ENCODE measurements around the gene DSE.

DSE gene

DNA sequence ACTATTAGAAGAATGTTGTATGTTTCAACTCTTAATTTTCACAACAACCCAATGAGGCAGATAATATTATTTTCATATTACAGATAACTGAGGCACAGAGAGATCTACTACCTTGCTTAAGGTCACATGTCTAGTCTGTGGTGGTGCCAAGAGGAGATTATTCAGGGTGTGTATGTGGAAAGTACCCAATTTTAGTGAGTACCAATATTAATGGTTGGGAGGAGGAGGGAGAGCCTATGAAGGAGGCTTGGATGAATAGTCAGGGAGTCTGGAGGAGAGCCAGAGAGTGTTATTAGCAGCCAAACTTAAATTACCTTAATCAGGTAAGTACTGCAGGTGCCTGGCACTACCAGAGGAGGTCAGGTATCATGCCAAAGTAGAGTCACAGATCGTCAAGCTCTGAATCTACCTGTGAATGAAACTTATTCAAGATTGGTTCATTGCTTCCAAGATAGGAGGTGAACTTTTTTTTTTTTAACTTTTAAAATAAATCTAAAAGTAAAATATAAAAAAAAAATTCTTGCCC is 79.5 kb downstream of the DSE start:
- Histone ChIP-seq H3K4me3 (ENCODE audit: low read depth in 1 of 2, low read length in 2 of 2) (no peak overlapping the region), H3K9me3 (ENCODE audit: low read length) (no peaks in the 10 kb centered on the region), H3K9ac (ENCODE audit: low read length) (no peak overlapping the region), H3K27ac (ENCODE audit: low read depth, low read length) (no peak overlapping the region), H3K27me3 (ENCODE audit: control insufficient read depth in 1 of 2, insufficient read depth in 2 of 2, low read length in 2 of 2) (no peaks in the 10 kb centered on the region), H3K36me3 (ENCODE audit: insufficient read depth, low read length) (no peaks in the 10 kb centered on the region), H3K4me1 (ENCODE audit: insufficient read depth, low read length) (no peaks in the 10 kb centered on the region)

- H3K9ac ChIP-seq (ENCODE audit: low read length) = no peak overlapping the region
- no peaks in the 10 kb centered on the region for H3K27me3 ChIP-seq (ENCODE audit: control insufficient read depth in 1 of 2, insufficient read depth in 2 of 2, low read length in 2 of 2)
- no peak overlapping the region for H3K4me3 ChIP-seq (ENCODE audit: low read depth in 1 of 2, low read length in 2 of 2)
- no peak overlapping the region for H3K27ac ChIP-seq (ENCODE audit: low read depth, low read length)
- H3K36me3 ChIP-seq (ENCODE audit: insufficient read depth, low read length) = no peaks in the 10 kb centered on the region
- no peaks in the 10 kb centered on the region for H3K4me1 ChIP-seq (ENCODE audit: insufficient read depth, low read length)
- no peaks in the 10 kb centered on the region for H3K9me3 ChIP-seq (ENCODE audit: low read length)
Measured at GRCh38 chr6:116450769-116451740, 80.3 kb downstream of the DSE start.

GRCh38 chr6:116451916-116452315 is 81.2 kb downstream of the DSE start:
- Histone ChIP-seq H3K27ac (ENCODE audit: low read depth, low read length) (no peak overlapping the region), H3K9ac (ENCODE audit: low read length) (no peak overlapping the region), H3K36me3 (ENCODE audit: insufficient read depth, low read length) (no peaks in the 10 kb centered on the region)

GRCh38 chr6:116452531-116452930 is 81.8 kb downstream of the DSE start:
- no peaks in the 10 kb centered on the region for H3K9me3 ChIP-seq (ENCODE audit: low read length)
- H3K36me3 ChIP-seq (ENCODE audit: insufficient read depth, low read length) = no peaks in the 10 kb centered on the region
- no peak overlapping the region for H3K27ac ChIP-seq (ENCODE audit: low read depth, low read length)
- H3K4me3 ChIP-seq (ENCODE audit: low read depth in 1 of 2, low read length in 2 of 2) = no peak overlapping the region
- H3K9ac ChIP-seq (ENCODE audit: low read length) = no peak overlapping the region
- H3K4me1 ChIP-seq (ENCODE audit: insufficient read depth, low read length) = no peaks in the 10 kb centered on the region
- H3K27me3 ChIP-seq (ENCODE audit: control insufficient read depth in 1 of 2, insufficient read depth in 2 of 2, low read length in 2 of 2) = no peaks in the 10 kb centered on the region

More at GRCh38 chr6:116451916-116452315, 81.2 kb downstream of the DSE start:
- no peaks in the 10 kb centered on the region for H3K9me3 ChIP-seq (ENCODE audit: low read length)
- H3K4me1 ChIP-seq (ENCODE audit: insufficient read depth, low read length) = no peaks in the 10 kb centered on the region
- H3K4me3 ChIP-seq (ENCODE audit: low read depth in 1 of 2, low read length in 2 of 2) = no peak overlapping the region
- no peaks in the 10 kb centered on the region for H3K27me3 ChIP-seq (ENCODE audit: control insufficient read depth in 1 of 2, insufficient read depth in 2 of 2, low read length in 2 of 2)

GRCh38 chr6:116456106-116456505 is 85.4 kb downstream of the DSE start:
- Histone ChIP-seq H3K9ac (ENCODE audit: low read length) (no peak overlapping the region), H3K4me1 (ENCODE audit: insufficient read depth, low read length) (no peaks in the 10 kb centered on the region), H3K4me3 (ENCODE audit: low read depth in 1 of 2, low read length in 2 of 2) (no peak overlapping the region), H3K36me3 (ENCODE audit: insufficient read depth, low read length) (no peaks in the 10 kb centered on the region), H3K27ac (ENCODE audit: low read depth, low read length) (no peak overlapping the region), H3K9me3 (ENCODE audit: low read length) (no peaks in the 10 kb centered on the region), H3K27me3 (ENCODE audit: control insufficient read depth in 1 of 2, insufficient read depth in 2 of 2, low read length in 2 of 2) (no peaks in the 10 kb centered on the region)

DNA sequence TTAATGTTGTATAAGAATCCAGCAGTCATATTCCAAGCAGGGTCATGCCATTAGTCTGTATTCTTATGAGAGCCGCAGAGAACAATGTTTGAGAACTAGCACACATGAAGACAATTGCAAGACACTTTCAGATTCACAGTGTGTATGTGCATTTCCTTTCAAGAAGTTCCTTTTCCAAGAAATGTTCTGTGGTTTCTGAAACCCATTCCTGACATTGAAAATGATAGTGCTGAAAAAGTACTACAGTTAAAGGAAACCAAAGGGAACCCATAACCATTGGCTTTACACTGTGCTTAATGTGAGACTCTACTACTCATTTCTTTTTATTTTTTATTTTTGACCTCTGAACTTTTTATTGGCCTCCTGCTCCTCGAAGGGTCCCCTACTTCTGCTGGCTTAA is 86.2 kb downstream of the DSE start:
- Histone ChIP-seq H3K27me3 (ENCODE audit: control insufficient read depth in 1 of 2, insufficient read depth in 2 of 2, low read length in 2 of 2) (peaks cover 0 to 2% of the 10 kb centered on the region in 2 donors), H3K9ac (ENCODE audit: low read length) (no peak overlapping the region), H3K9me3 (ENCODE audit: low read length) (no peaks in the 10 kb centered on the region), H3K36me3 (ENCODE audit: insufficient read depth, low read length) (no peaks in the 10 kb centered on the region), H3K4me1 (ENCODE audit: insufficient read depth, low read length) (no peaks in the 10 kb centered on the region), H3K4me3 (ENCODE audit: low read depth in 1 of 2, low read length in 2 of 2) (no peak overlapping the region), H3K27ac (ENCODE audit: low read depth, low read length) (no peak overlapping the region)

DNA sequence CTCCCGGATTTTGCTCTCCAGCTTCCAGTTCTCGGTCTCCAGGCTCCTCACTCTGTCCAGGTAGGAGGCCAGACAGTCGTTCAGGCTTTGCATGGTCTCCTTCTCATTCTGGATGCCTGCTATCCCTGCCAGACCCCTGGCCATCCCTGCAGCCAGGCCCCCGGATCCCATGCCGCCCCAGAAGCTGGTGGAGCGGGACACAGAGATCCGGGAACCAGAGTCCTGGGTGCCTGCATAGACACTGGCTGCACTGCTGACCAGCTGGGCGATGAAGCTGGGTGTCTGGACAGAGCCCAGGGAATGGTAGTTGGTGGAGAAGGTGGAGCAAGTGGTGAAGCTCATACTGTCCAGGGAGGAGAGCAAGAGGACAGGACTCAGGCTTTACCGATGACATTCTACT is 87.5 kb downstream of the DSE start:
- Histone ChIP-seq H3K9ac (ENCODE audit: low read length) (no peak overlapping the region), H3K4me3 (ENCODE audit: low read depth in 1 of 2, low read length in 2 of 2) (no peak overlapping the region), H3K9me3 (ENCODE audit: low read length) (no peaks in the 10 kb centered on the region), H3K27me3 (ENCODE audit: control insufficient read depth in 1 of 2, insufficient read depth in 2 of 2, low read length in 2 of 2) (peaks cover 0 to 12% of the 10 kb centered on the region in 2 donors), H3K4me1 (ENCODE audit: insufficient read depth, low read length) (no peaks in the 10 kb centered on the region), H3K27ac (ENCODE audit: low read depth, low read length) (no peak overlapping the region), H3K36me3 (ENCODE audit: insufficient read depth, low read length) (no peaks in the 10 kb centered on the region)

DNA sequence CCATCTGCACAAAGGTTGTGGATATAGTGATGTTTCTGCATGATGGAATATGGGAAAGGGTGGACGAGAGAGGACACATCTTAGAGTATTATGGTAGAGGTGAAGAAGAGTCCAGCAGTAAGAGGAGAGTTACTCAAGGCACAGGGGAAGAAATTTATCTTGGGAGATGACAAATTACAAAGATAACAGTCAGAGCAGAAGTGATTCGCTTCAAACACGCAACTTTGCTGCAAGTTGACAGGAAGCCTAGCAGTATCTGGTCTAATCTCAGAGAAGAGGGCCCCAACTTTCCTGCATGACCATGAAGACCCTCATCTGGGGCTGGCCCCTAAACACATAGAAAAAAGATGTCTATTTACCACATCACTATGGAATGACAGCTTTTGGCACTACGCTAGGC is 89.2 kb downstream of the DSE start:
- Histone ChIP-seq H3K4me1 (ENCODE audit: insufficient read depth, low read length) (no peaks in the 10 kb centered on the region), H3K9me3 (ENCODE audit: low read length) (no peaks in the 10 kb centered on the region), H3K27me3 (ENCODE audit: control insufficient read depth in 1 of 2, insufficient read depth in 2 of 2, low read length in 2 of 2) (peaks cover 0 to 13% of the 10 kb centered on the region in 2 donors), H3K27ac (ENCODE audit: low read depth, low read length) (no peak overlapping the region), H3K4me3 (ENCODE audit: low read depth in 1 of 2, low read length in 2 of 2) (no peak overlapping the region), H3K36me3 (ENCODE audit: insufficient read depth, low read length) (no peaks in the 10 kb centered on the region), H3K9ac (ENCODE audit: low read length) (no peak overlapping the region)

DNA sequence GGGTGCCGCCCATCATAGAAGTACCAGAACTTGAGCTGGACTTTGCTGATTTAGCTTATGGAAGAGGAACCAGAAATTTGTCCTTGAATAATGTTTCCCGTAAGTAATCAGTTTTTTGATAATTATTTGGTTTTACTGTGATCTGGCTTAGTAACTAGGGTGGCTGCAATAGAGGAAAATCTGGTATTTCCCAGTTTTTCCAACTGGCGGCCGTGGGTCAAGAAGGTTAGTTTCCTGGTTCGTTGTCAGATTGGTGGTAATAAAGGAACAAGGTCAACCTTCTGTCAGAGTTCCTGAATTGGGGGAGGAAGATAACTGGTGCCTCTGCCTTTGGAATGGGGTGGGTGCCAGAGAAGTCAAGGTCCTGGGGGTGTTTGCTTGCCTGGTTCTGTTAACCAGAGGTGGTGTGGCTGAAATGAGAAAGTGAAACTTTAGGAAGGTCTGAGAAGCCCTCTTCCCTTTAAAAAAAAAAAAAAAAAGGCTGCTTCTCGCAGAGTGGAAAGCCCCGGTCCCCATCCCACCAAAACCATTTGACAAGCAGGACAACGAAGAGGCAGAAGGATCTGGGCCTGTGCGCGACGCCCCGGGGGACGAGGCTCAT is 90.7 kb downstream of the DSE start, which contains the start of gene CALHM6:
CALHM6 (plus strand) TSS at position 45 of the 601 bp plus-strand sequence; CDS start at position 600, 555 bp downstream.
- H3K4me1 ChIP-seq (ENCODE audit: insufficient read depth, low read length) = no peaks in the 10 kb centered on the region
- peak within 1 kb of the TSS; percentile 58 for H3K27ac ChIP-seq (ENCODE audit: low read depth, low read length)
- H3K9ac ChIP-seq (ENCODE audit: low read length) = no peak within 1 kb of the TSS
- peaks cover 0 to 13% of the 10 kb centered on the region in 2 donors for H3K27me3 ChIP-seq (ENCODE audit: control insufficient read depth in 1 of 2, insufficient read depth in 2 of 2, low read length in 2 of 2)
- H3K9me3 ChIP-seq (ENCODE audit: low read length) = no peaks in the 10 kb centered on the region
- peak within 1 kb of the TSS; percentile 41 to 52 for H3K4me3 ChIP-seq (ENCODE audit: low read depth in 1 of 2, low read length in 2 of 2)
- H3K36me3 ChIP-seq (ENCODE audit: insufficient read depth, low read length) = no peaks in the 10 kb centered on the region

- H3K27me3 ChIP-seq (ENCODE audit: control insufficient read depth in 1 of 2, insufficient read depth in 2 of 2, low read length in 2 of 2) = peaks cover 0 to 13% of the 10 kb centered on the region in 2 donors
- no peak overlapping the region for H3K9ac ChIP-seq (ENCODE audit: low read length)
- peak overlapping the region; percentile 41 to 52 for H3K4me3 ChIP-seq (ENCODE audit: low read depth in 1 of 2, low read length in 2 of 2)
- peak overlapping the region; percentile 58 for H3K27ac ChIP-seq (ENCODE audit: low read depth, low read length)
- no peaks in the 10 kb centered on the region for H3K4me1 ChIP-seq (ENCODE audit: insufficient read depth, low read length)
- no peaks in the 10 kb centered on the region for H3K36me3 ChIP-seq (ENCODE audit: insufficient read depth, low read length)
- no peaks in the 10 kb centered on the region for H3K9me3 ChIP-seq (ENCODE audit: low read length)
Measured at GRCh38 chr6:116461932-116462885, 91.5 kb downstream of the DSE start.

Measured in muscle layer of colon (tissue), 2 donors.